SH-SY5Y (cell line): ENCODE data around the gene ALDH3B2.

Source experiments
- GATA2 ChIP-seq: IDR thresholded peaks from 2 replicates; pipeline ENCODE4 v1.6.1; 2011; ENCODE audit warnings: mild to moderate bottlenecking, low read depth, low read length
- GATA3 ChIP-seq: IDR thresholded peaks from 2 replicates; pipeline ENCODE4 v1.6.1; 2011; ENCODE audit warnings: low read depth, mild to moderate bottlenecking, low read length, moderate library complexity

ALDH3B2 gene

GRCh38 chr11:67636962-67637361 is 37.5 kb downstream of the ALDH3B2 start:
- no peak for TF ChIP-seq GATA3

- TF ChIP-seq GATA2 = no peak
- no peak for TF ChIP-seq GATA3
These were observed 39.2 kb downstream of the ALDH3B2 start for GRCh38 chr11:67635231-67635521.

DNA sequence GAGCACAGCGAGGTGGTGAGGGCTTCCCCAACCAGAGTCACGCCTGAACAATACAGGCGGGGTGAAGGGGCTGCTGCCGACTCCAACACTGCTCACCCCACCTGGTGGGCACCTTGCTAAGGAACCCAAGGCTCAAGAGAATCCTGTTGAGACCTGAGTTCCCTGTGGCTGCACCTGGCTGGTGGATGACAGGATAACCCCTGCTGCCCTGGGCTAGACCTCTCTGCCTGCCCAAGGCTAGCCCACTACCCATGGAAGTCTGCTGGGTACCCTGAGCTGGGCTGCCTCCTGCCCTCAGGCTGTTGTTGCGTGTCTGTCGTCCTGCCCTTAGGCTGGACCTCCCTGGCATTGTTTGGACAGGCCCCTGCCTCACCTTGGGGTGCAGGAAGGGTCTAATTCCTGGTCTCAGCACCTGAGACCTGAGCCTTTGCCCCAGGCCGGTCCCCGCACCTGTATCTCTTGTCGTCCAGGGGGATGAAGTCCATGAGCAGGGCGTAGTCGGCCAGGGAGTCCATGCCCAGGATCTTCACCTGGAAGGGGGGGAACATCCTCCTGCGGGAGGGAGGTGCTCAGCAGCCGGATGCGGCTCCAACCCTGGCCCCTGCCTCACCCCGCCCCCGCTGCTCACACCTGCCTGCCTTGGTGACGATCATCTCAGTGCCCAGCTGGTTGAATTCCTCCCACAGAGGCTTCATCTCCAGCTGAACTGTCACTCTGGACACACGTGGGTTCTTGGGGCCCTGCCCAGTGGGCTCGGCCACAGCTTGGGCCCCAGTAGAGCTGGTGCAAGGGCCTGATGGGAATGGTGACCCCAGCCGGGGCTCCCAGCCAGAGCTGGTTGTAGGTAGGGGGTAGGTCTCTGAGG is 39.8 kb downstream of the ALDH3B2 start:
- TF ChIP-seq GATA2 = no peak
- TF ChIP-seq GATA3 = no peak

DNA sequence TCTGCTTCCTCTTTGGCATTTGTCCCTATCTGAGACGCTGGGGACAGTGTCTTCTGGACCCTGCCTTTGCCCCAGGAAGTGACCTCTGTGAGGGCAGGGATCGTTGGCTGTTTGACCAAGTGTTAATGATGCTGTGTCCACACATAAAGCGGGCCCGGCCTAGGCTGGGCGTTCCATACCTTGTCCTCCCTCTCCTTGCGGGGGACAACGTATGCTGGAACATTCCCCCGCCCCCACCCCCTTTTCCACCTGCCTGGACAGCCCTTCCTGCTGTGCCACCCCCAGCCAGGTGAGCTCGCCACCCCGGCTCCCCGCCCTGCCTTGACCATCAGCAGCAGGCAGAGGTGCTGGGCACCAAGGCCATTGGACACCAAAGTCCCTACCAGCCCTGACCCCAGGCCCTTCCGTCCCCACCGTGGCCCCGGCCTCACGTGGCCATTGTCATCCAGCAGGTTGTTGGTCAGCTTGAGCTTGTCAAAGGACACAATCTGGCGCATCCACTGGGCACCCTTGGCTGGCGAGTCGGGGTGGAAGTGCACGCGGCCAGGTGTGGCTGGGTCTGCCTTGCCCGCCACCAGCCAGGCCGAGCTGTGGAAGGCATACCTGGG is 40.6 kb downstream of the ALDH3B2 start:
- no peak for TF ChIP-seq GATA3
- TF ChIP-seq GATA2 = no peak

DNA sequence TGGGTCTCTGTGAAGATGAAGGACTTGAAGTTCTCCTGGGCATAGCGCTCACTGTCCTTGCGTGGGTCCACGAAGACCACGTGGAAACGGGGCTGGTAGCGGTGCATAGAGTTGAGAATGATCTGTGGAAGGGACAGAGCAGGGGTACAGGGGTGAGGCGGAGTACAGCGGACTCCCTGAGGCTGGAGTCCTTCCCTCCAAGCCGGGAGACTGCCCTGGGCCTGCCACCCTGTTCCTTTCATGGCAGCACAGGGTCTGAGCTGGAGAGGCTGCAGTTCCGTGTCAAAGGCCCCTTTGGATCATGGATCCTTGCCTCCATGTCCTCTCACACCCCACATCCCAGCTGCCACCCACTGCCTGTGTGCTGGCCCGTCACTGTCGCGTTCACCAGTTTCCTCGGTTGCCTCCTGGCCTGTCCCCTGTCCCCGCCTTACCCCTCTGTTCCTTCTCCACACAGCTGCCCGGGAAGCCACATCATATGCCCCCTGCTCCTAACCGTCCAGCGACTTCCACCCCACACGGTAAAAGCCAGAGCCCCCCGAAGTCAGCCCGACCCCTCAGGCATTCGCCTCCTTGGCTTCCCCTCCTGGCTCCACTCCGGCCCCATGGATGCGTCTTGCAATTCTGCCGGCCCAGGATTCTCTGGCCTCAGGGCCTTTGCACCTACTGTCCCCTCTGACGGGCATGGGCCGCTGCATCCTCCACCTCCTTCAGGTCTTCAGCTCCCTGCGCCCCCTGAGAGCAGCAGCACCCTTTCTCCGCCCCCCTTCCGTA is 41.3 kb downstream of the ALDH3B2 start:
- TF ChIP-seq GATA3 = no peak
- no peak for TF ChIP-seq GATA2

DNA sequence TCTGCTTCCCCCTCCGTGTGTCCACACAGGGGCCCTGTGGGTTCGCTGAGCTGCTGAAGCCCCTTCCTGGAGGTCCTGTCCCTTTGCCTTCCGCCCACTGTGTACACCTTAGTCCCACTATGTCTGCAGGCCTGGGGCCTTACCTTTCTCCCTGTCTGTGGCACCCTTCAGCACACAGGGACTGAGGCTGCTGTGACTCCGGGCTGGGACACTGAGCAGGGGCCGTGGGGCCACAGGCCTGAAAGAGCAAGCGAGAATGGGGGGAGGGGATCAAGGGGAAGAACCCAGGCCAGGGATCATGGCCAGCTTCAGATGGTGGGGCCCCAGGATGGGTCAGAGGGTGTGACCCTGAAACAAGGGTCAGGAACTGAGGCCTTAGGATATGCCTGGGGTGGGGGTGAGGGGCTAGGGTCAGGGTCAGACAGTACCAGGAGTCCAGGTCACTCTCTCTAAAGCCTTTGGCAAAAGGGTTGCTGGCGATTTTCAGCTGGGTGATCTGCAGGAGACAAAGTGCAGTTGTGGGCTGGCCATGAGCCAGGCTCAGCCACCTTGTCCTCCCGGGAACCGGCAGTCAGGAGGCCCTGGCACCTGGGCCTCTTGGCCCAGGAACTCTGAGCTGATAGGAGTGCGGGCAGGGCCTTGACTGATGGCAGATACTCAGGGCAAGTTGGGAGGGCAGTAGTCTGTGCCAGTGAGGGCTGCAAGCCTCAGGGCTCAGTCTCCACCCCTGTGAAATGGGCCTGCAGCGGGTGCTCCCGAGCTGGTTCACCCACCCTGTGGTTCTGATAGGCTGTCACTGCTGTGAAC is 42.0 kb downstream of the ALDH3B2 start:
- TF ChIP-seq GATA2 = no peak
- TF ChIP-seq GATA3 = no peak

DNA sequence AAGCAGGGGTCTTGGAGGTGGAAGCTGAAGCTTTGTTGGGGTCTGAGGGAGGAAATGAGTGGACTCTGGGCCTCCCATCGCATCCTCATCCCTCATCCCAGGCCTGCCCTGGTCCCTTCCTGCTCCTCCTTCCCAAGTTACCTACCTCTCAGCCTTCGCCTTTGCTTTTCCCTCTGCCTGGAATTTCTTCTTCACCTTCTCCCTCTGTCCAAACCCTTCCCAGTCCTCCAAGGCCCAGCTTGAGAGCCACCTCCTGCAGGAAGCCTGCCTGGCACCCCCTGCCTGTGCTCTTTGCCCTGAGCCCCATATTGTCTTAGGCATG is 42.6 kb downstream of the ALDH3B2 start:
- TF ChIP-seq GATA2 = no peak
- no peak for TF ChIP-seq GATA3

DNA sequence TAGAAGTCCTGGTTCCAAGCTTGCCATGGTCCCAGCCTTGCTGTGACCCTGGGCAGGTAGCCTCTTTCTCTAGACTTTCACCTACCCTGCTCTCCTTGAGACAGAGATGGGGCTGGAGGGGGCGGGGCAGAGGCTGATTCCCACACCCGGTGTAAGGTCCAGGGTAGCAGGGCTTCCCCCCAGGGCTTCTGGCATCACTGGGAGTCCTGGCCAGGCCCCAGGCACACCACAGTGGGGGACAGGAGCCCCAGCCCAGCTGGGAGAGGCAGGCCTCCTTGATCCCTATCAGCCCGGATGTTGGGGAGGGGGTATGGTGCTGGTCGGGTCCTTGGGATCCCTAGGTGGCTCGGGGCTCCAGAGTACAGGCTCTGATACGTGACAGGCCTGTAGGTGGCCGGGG is 43.0 kb downstream of the ALDH3B2 start:
- no peak for TF ChIP-seq GATA3
- peak; percentile 57 for TF ChIP-seq GATA2

- TF ChIP-seq GATA3 (no peak), GATA2 (no peak)
These were observed 43.5 kb downstream of the ALDH3B2 start for GRCh38 chr11:67630943-67631331.

GRCh38 chr11:67630228-67630942 is 44.0 kb downstream of the ALDH3B2 start:
- no peak for TF ChIP-seq GATA3
- no peak for TF ChIP-seq GATA2

DNA sequence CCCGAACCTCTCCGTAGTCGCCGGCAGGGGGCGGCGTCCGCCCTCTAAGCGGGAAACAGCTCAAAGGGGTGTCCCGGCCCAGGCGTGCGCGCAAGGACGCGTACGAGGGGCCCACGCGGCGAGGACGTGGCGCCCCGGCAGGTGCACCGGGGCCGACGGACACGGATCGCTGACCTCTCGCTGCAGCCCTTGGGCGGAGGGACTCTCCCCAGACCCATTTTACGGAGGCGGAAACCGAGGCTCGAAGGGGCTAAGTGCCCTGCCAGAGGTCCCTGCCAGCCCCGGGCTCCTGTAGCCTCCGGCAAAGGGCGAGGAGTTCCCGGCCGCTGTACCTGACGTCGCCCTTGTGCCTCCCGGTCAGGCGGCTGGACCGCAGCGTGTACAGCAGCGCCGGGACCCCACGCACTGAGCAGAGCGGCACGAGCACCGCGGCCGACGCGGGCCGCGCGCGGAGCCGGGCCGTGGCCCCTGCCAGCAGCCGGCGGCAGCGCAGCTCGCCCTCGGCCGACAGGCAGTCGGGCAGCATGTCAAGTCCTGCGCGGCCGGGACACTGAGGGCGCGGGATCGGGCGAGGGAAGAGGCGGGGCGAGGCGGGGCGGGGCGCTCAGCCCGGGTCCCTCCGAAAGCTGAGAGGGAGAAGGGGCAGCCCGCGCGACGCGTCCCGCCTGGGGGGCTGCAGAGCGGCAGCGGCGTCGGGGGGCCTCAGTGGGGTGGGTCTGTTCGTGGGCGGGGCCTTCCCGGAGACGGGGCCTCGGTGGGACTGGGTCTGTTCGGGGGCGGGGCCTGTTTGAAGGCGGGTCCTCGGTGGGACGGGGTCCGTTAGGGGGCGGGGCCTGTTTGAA is 44.8 kb downstream of the ALDH3B2 start, which contains the start of gene NUDT8:
Gene NUDT8 (minus strand): TSS at position 552 of the 842 bp plus-strand sequence. CDS start 26 bp downstream, at position 526.
- TF ChIP-seq GATA2 (no peak), GATA3 (no peak)

GRCh38 chr11:67628710-67629385 is 45.6 kb downstream of the ALDH3B2 start:
- TF ChIP-seq GATA2 = no peak
- no peak for TF ChIP-seq GATA3
